ENCODE data around the gene CCDC97.

The CCDC97 gene

DNA sequence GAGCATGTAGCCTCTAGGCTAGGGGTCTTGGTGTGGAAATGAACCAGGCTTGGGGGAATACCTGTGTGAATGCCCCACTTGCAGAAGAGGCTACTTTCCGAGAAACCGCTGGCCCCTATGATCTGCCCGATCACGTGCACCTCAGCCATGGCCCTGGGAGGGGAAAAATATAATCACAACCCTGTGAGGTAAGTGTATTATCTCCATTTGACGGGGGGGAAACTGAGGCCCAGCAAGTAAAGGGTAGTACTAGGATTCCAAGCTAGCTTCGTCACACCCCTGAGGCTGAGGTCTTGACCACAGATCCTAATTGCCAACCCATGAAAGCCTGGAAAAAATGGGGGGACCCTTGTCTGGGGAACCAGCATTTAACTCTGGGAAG, 53.4 kb downstream of the CCDC97 start:
- ATAC-seq, result no peak
- TF ChIP-seq, protein P1, sequence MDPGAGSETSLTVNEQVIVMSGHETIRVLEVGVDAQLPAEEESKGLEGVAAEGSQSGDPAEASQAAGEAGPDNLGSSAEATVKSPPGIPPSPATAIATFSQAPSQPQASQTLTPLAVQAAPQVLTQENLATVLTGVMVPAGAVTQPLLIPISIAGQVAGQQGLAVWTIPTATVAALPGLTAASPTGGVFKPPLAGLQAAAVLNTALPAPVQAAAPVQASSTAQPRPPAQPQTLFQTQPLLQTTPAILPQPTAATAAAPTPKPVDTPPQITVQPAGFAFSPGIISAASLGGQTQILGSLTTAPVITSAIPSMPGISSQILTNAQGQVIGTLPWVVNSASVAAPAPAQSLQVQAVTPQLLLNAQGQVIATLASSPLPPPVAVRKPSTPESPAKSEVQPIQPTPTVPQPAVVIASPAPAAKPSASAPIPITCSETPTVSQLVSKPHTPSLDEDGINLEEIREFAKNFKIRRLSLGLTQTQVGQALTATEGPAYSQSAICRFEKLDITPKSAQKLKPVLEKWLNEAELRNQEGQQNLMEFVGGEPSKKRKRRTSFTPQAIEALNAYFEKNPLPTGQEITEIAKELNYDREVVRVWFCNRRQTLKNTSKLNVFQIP (CRISPR knock-in tag; IDR thresholded peaks at IDR 0.05; ENCODE audit: borderline replicate concordance, low read depth), result no peak
- TF ChIP-seq TCF4 (CRISPR knock-in tag; IDR thresholded peaks at IDR 0.05; ENCODE audit: borderline replicate concordance) (no peak), SNAI2 (CRISPR knock-in tag; IDR thresholded peaks at IDR 0.05) (no peak), ESRRG (CRISPR knock-in tag; IDR thresholded peaks at IDR 0.05) (no peak), TOX (CRISPR knock-in tag; IDR thresholded peaks at IDR 0.05; ENCODE audit: borderline replicate concordance) (no peak), ZNF8 (CRISPR knock-in tag; IDR thresholded peaks at IDR 0.05) (no peak), CSRNP3 (CRISPR knock-in tag; IDR thresholded peaks at IDR 0.05) (no peak), ISL1 (CRISPR knock-in tag; IDR thresholded peaks at IDR 0.05) (no peak), CSDC2 (CRISPR knock-in tag; IDR thresholded peaks at IDR 0.05) (no peak), ZFP30 (CRISPR knock-in tag; IDR thresholded peaks at IDR 0.05) (no peak), ZFP3 (CRISPR knock-in tag; IDR thresholded peaks at IDR 0.05) (no peak), OSR1 (CRISPR knock-in tag; IDR thresholded peaks at IDR 0.05) (no peak), GLIS3 (CRISPR knock-in tag; IDR thresholded peaks at IDR 0.05) (no peak), PPARA (CRISPR knock-in tag; IDR thresholded peaks at IDR 0.05; ENCODE audit: borderline replicate concordance) (no peak), CREB5 (CRISPR knock-in tag; IDR thresholded peaks at IDR 0.05; ENCODE audit: low read depth) (no peak)
- TF ChIP-seq, protein P2, sequence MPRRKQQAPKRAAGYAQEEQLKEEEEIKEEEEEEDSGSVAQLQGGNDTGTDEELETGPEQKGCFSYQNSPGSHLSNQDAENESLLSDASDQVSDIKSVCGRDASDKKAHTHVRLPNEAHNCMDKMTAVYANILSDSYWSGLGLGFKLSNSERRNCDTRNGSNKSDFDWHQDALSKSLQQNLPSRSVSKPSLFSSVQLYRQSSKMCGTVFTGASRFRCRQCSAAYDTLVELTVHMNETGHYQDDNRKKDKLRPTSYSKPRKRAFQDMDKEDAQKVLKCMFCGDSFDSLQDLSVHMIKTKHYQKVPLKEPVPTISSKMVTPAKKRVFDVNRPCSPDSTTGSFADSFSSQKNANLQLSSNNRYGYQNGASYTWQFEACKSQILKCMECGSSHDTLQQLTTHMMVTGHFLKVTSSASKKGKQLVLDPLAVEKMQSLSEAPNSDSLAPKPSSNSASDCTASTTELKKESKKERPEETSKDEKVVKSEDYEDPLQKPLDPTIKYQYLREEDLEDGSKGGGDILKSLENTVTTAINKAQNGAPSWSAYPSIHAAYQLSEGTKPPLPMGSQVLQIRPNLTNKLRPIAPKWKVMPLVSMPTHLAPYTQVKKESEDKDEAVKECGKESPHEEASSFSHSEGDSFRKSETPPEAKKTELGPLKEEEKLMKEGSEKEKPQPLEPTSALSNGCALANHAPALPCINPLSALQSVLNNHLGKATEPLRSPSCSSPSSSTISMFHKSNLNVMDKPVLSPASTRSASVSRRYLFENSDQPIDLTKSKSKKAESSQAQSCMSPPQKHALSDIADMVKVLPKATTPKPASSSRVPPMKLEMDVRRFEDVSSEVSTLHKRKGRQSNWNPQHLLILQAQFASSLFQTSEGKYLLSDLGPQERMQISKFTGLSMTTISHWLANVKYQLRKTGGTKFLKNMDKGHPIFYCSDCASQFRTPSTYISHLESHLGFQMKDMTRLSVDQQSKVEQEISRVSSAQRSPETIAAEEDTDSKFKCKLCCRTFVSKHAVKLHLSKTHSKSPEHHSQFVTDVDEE (CRISPR knock-in tag; IDR thresholded peaks at IDR 0.05), result no peak

DNA sequence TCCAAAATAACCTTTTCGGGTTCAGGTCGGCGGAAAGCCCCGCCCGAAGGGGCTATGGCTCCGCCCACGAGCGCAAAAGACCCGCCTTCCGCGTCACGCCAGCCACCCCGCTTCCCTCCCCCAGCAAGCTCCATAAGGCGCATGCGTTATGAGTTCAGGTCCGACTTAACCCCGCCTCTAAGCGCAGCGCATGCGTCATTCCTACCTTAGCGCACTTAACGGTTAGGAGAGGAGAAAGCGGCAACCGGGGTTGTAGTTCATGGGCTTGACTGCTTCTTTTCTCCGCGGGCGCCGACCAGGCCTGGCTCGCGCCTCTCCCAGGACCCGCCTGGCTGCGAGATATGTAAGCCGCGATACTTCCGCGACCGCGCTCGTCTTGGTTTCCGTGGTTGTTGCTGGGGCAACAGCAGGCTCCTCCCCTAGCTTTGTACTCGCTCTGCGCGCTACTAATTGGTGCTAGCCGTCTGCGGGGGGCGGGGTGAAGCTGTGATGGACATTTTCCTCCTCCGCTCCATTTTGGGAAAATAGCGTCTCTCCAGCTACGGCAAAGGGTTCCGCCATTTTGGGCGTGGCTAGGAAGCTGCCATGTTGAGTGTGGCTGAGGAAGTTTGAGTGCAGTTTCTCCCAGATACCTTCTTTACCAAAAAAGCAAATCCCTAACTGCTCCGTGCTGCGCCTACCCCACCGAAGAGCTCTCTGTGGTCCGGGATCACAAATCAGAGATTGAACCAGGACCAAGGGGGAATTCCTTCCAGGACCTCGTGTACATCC, 54.0 kb downstream of the CCDC97 start, which contains the start of gene B9D2:
B9D2 (minus strand) TSS at position 397 of the 771 bp plus-strand sequence. CDS start 630 bp downstream, outside the sequence.
- no peak for TF ChIP-seq CSDC2 (CRISPR knock-in tag; IDR thresholded peaks at IDR 0.05)
- TF ChIP-seq GLIS3 (CRISPR knock-in tag; IDR thresholded peaks at IDR 0.05), result no peak
- no peak for TF ChIP-seq ZNF8 (CRISPR knock-in tag; IDR thresholded peaks at IDR 0.05)
- TF ChIP-seq RARB (CRISPR knock-in tag; IDR thresholded peaks at IDR 0.05), result no peak
- TF ChIP-seq, protein P2 (CRISPR knock-in tag; IDR thresholded peaks at IDR 0.05), result no peak
- no peak for TF ChIP-seq ISL1 (CRISPR knock-in tag; IDR thresholded peaks at IDR 0.05)
- no peak for TF ChIP-seq CSRNP3 (CRISPR knock-in tag; IDR thresholded peaks at IDR 0.05)
- TF ChIP-seq ESRRG (CRISPR knock-in tag; IDR thresholded peaks at IDR 0.05), result no peak
- TF ChIP-seq ZNF70 (CRISPR knock-in tag; IDR thresholded peaks at IDR 0.05), result no peak
- TF ChIP-seq, protein P3, sequence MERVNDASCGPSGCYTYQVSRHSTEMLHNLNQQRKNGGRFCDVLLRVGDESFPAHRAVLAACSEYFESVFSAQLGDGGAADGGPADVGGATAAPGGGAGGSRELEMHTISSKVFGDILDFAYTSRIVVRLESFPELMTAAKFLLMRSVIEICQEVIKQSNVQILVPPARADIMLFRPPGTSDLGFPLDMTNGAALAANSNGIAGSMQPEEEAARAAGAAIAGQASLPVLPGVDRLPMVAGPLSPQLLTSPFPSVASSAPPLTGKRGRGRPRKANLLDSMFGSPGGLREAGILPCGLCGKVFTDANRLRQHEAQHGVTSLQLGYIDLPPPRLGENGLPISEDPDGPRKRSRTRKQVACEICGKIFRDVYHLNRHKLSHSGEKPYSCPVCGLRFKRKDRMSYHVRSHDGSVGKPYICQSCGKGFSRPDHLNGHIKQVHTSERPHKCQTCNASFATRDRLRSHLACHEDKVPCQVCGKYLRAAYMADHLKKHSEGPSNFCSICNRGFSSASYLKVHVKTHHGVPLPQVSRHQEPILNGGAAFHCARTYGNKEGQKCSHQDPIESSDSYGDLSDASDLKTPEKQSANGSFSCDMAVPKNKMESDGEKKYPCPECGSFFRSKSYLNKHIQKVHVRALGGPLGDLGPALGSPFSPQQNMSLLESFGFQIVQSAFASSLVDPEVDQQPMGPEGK (CRISPR knock-in tag; IDR thresholded peaks at IDR 0.05; ENCODE audit: borderline replicate concordance), result no peak
- no peak for TF ChIP-seq SNAI2 (CRISPR knock-in tag; IDR thresholded peaks at IDR 0.05)
- no peak for TF ChIP-seq ZFP3 (CRISPR knock-in tag; IDR thresholded peaks at IDR 0.05)
- TF ChIP-seq ZFP30 (CRISPR knock-in tag; IDR thresholded peaks at IDR 0.05), result no peak
- TF ChIP-seq TOX (CRISPR knock-in tag; IDR thresholded peaks at IDR 0.05; ENCODE audit: borderline replicate concordance), result no peak
- no peak for TF ChIP-seq ZC3H10 (CRISPR knock-in tag; IDR thresholded peaks at IDR 0.05)
- TF ChIP-seq PPARA (CRISPR knock-in tag; IDR thresholded peaks at IDR 0.05; ENCODE audit: borderline replicate concordance), result no peak
- TF ChIP-seq BACH2 (CRISPR knock-in tag; IDR thresholded peaks at IDR 0.05; ENCODE audit: borderline replicate concordance), result no peak
- TF ChIP-seq OSR1 (CRISPR knock-in tag; IDR thresholded peaks at IDR 0.05), result no peak
- TF ChIP-seq ZNF565 (CRISPR knock-in tag; conservative IDR thresholded peaks at IDR 0.05; ENCODE audit: low read depth), result no peak

More for the DNA sequence above, 54.0 kb downstream of the CCDC97 start, which contains the start of gene B9D2:
- peak; percentile 93 for ATAC-seq

All from SK-N-SH treated with all-trans-retinoic acid at 6 μM for 48 hours (cell line).